Thyroid gland (tissue), 4 donors: ENCODE measurements around the gene CAMTA1. TPM values are rescaled to one million over a fixed set of nuclear protein-coding genes. Genes with fewer than 3 reads are reported as not detected.

Experiments
- DNase-seq, 2 donors: peaks; one replicate each; pipeline ENCODE4 v3.0.0-alpha.2; 2019
- H3K27ac ChIP-seq, 3 donors: fragments of 200-600 bp; sonication (generic); 1 replicate in 2 of 3; 2 replicates in 1 of 3; pipeline ENCODE4 v1.5.1; 2016 to 2019; ENCODE audit warnings: mild to moderate bottlenecking in 1 of 3, moderate library complexity in 1 of 3
- H3K27me3 ChIP-seq: fragments of 200-600 bp; sonication (generic); one replicate; pipeline ENCODE4 v1.5.1; 2019
- H3K36me3 ChIP-seq, 2 donors: fragments of 200-600 bp; sonication (generic); one replicate each; pipeline ENCODE4 v1.5.1; 2016 to 2019
- H3K4me1 ChIP-seq, 2 donors: fragments of 200-600 bp; sonication (generic); one replicate each; pipeline ENCODE4 v1.5.1; 2017 to 2019
- H3K4me3 ChIP-seq, 3 donors: fragments of 200-600 bp; sonication (generic); replicated peaks in 1 of 3; 1 replicate in 2 of 3; 2 replicates in 1 of 3; pipeline ENCODE4 v1.5.1; 2016; ENCODE audit warnings: mild to moderate bottlenecking in 1 of 3
- H3K9me3 ChIP-seq: fragments of 200-600 bp; sonication (generic); one replicate; pipeline ENCODE4 v1.5.1; 2017
- CTCF ChIP-seq, 6 experiments: fragments of 200-600 bp in 3 of 6; fragments of 450-650 bp in 3 of 6; sonication (generic) in 3 of 6; IDR thresholded peaks; one replicate each; pipeline ENCODE4 v1.5.1; 2016 to 2019; ENCODE audit warnings: antibody characterized with exemption in 6 of 6, mild to moderate bottlenecking in 2 of 6, inconsistent platforms in 1 of 6, moderate library complexity in 1 of 6
- POLR2A ChIP-seq, 2 donors: fragments of 450-650 bp; IDR thresholded peaks; one replicate each; pipeline ENCODE4 v1.6.1; 2017; ENCODE audit warnings: antibody characterized with exemption in 2 of 2, mild to moderate bottlenecking in 2 of 2, moderate library complexity in 1 of 2
- WGBS, 2 donors: methylation state at CpG; one replicate each; pipeline ENCODE4 v1.1.5; 2017; 5-methylcytosine and 5-hydroxymethylcytosine counted together
- intact Hi-C: fragments of 100-400 bp; cut with DNase I; formaldehyde crosslinking; loops from one replicate; pipeline ENCODE4 v1.15.1; 2023
- total RNA-seq, 4 donors: library from RNA; depleted of rRNA; stranded (reverse); fragments of >200 nt; gene quantifications; one replicate each; pipeline ENCODE4 v1.2.3, GENCODE V29; 2016

Gene CAMTA1
- total RNA-seq, 4 donors from 2014 or later = 63.9 to 124 (median 101) TPM

- WGBS, 2 donors = 85 to 86% methylated on average over 11 to 12 of the region's 14 CpGs
- TF ChIP-seq POLR2A (IDR thresholded peaks at IDR 0.05) = no peak
- no peak for TF ChIP-seq CTCF (IDR thresholded peaks at IDR 0.05)
- Histone ChIP-seq H3K4me3 (no peak overlapping the region), H3K36me3 (no peaks in the 10 kb centered on the region), H3K9me3 (no peaks in the 10 kb centered on the region), H3K4me1 (no peaks in the 10 kb centered on the region), H3K27me3 (no peaks in the 10 kb centered on the region), H3K27ac (no peak overlapping the region)
- intact Hi-C loops = no loop called here
- no peak for DNase-seq
Measured at GRCh38 chr1:7589080-7589735, 804.0 kb downstream of the CAMTA1 start.

- no peaks in the 10 kb centered on the region for H3K9me3 ChIP-seq
- WGBS, 2 donors = 68 to 76% methylated on average over 8 to 10 of the region's 10 CpGs
- intact Hi-C loops = no loop called here
- no peak overlapping the region for H3K27ac ChIP-seq
- no peaks in the 10 kb centered on the region for H3K27me3 ChIP-seq
- DNase-seq = no peak
- H3K4me3 ChIP-seq = no peak overlapping the region
- no peaks in the 10 kb centered on the region for H3K4me1 ChIP-seq
- TF ChIP-seq CTCF (IDR thresholded peaks at IDR 0.05) (no peak), POLR2A (IDR thresholded peaks at IDR 0.05) (no peak)
- H3K36me3 ChIP-seq = no peaks in the 10 kb centered on the region
Measured at GRCh38 chr1:7589774-7590425, 804.6 kb downstream of the CAMTA1 start.

- Histone ChIP-seq H3K27me3 (no peaks in the 10 kb centered on the region), H3K4me3 (no peak overlapping the region), H3K9me3 (no peaks in the 10 kb centered on the region), H3K4me1 (no peaks in the 10 kb centered on the region), H3K27ac (no peak overlapping the region), H3K36me3 (no peaks in the 10 kb centered on the region)
- TF ChIP-seq CTCF (IDR thresholded peaks at IDR 0.05) = no peak
- TF ChIP-seq POLR2A (IDR thresholded peaks at IDR 0.05) = no peak
- DNase-seq = no peak
- WGBS, 2 donors = 67 to 75% methylated on average over 4 of the region's 4 CpGs
- intact Hi-C loops = no loop called here
Measured at GRCh38 chr1:7590426-7590790, 805.2 kb downstream of the CAMTA1 start.

GRCh38 chr1:7591565-7591964 is 806.3 kb downstream of the CAMTA1 start:
- WGBS, 2 donors = 85% methylated on average over 10 of the region's 10 CpGs
- no peak overlapping the region for H3K27ac ChIP-seq
- TF ChIP-seq CTCF (IDR thresholded peaks at IDR 0.05) (no peak), POLR2A (IDR thresholded peaks at IDR 0.05) (no peak)
- no peaks in the 10 kb centered on the region for H3K36me3 ChIP-seq
- H3K4me3 ChIP-seq = no peak overlapping the region
- no peaks in the 10 kb centered on the region for H3K9me3 ChIP-seq
- DNase-seq = no peak
- no peaks in the 10 kb centered on the region for H3K4me1 ChIP-seq
- no peaks in the 10 kb centered on the region for H3K27me3 ChIP-seq
- intact Hi-C loops = no loop called here

GRCh38 chr1:7592120-7592798 is 807.0 kb downstream of the CAMTA1 start:
- DNase-seq = no peak
- intact Hi-C loops = no loop called here
- Histone ChIP-seq H3K4me3 (no peak overlapping the region), H3K27me3 (no peaks in the 10 kb centered on the region), H3K9me3 (no peaks in the 10 kb centered on the region), H3K4me1 (no peaks in the 10 kb centered on the region), H3K36me3 (no peaks in the 10 kb centered on the region), H3K27ac (no peak overlapping the region)
- 93 to 98% methylated on average over 12 of the region's 14 CpGs for WGBS, 2 donors
- TF ChIP-seq POLR2A (IDR thresholded peaks at IDR 0.05) (no peak), CTCF (IDR thresholded peaks at IDR 0.05) (no peak)
